Ammon's horn (tissue), 1 donor: ENCODE results near the gene TSPAN9.
"Not testable (repeated sequence)": the region's sequence is repeated elsewhere in the genome, so short reads cannot be mapped to it uniquely, and the experiment has no call there.

Experiments
- DNase-seq: peaks from one replicate; pipeline ENCODE4 v3.0.0-alpha.2; 2016; ENCODE audit warnings: low spot score

Gene TSPAN9

GRCh38 chr12:3044141-3044630 is 33.0 kb upstream of the TSPAN9 start:
- DNase-seq: no peak

GRCh38 chr12:3045494-3045893 is 31.7 kb upstream of the TSPAN9 start:
- DNase-seq: no peak

GRCh38 chr12:3045989-3046388 is 31.2 kb upstream of the TSPAN9 start:
- no peak for DNase-seq

- DNase-seq: no peak
These were observed 30.6 kb upstream of the TSPAN9 start for GRCh38 chr12:3046441-3047200.

GRCh38 chr12:3047961-3048360 is 29.2 kb upstream of the TSPAN9 start:
- DNase-seq: no peak

GRCh38 chr12:3048540-3048939 is 28.6 kb upstream of the TSPAN9 start:
- DNase-seq: no peak

- DNase-seq: no peak
These were observed 28.0 kb upstream of the TSPAN9 start for GRCh38 chr12:3049176-3049575.

- no peak for DNase-seq
These were observed 27.4 kb upstream of the TSPAN9 start for GRCh38 chr12:3049611-3050249.

- no peak for DNase-seq
These were observed 22.8 kb upstream of the TSPAN9 start for GRCh38 chr12:3054374-3054773.

GRCh38 chr12:3055026-3055703 is 22.0 kb upstream of the TSPAN9 start:
- DNase-seq: no peak

GRCh38 chr12:3055704-3056467 is 21.3 kb upstream of the TSPAN9 start:
- DNase-seq: no peak

GRCh38 chr12:3061059-3061458 is 16.1 kb upstream of the TSPAN9 start:
- no peak for DNase-seq

GRCh38 chr12:3061501-3062215 is 15.5 kb upstream of the TSPAN9 start:
- no peak for DNase-seq

- DNase-seq: no peak
These were observed 11.9 kb upstream of the TSPAN9 start for GRCh38 chr12:3065300-3065699.

GRCh38 chr12:3065846-3066245 is 11.3 kb upstream of the TSPAN9 start:
- not testable (repeated sequence) for DNase-seq

GRCh38 chr12:3069714-3070113 is 7.5 kb upstream of the TSPAN9 start:
- DNase-seq: no peak

GRCh38 chr12:3071107-3071506 is 6.1 kb upstream of the TSPAN9 start:
- no peak for DNase-seq

- DNase-seq: no peak
These were observed 5.5 kb upstream of the TSPAN9 start for GRCh38 chr12:3071710-3072109.

- DNase-seq: peak; percentile 91
These were observed 3.5 kb upstream of the TSPAN9 start for GRCh38 chr12:3073438-3074250.

- DNase-seq: no peak
These were observed 1.9 kb upstream of the TSPAN9 start for GRCh38 chr12:3075315-3075714.
